Measurements from ENCODE around the gene SPEN. TPM values are rescaled to one million over a fixed set of nuclear protein-coding genes. Genes with fewer than 3 reads are reported as not detected.

Gene SPEN
- total RNA-seq, 1 donor from 2014 or later: 39.4 TPM

- TF ChIP-seq, protein P1, sequence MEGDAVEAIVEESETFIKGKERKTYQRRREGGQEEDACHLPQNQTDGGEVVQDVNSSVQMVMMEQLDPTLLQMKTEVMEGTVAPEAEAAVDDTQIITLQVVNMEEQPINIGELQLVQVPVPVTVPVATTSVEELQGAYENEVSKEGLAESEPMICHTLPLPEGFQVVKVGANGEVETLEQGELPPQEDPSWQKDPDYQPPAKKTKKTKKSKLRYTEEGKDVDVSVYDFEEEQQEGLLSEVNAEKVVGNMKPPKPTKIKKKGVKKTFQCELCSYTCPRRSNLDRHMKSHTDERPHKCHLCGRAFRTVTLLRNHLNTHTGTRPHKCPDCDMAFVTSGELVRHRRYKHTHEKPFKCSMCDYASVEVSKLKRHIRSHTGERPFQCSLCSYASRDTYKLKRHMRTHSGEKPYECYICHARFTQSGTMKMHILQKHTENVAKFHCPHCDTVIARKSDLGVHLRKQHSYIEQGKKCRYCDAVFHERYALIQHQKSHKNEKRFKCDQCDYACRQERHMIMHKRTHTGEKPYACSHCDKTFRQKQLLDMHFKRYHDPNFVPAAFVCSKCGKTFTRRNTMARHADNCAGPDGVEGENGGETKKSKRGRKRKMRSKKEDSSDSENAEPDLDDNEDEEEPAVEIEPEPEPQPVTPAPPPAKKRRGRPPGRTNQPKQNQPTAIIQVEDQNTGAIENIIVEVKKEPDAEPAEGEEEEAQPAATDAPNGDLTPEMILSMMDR (IDR thresholded peaks at IDR 0.05): no peak
- Mint-ChIP-seq H3K4me1 (ENCODE audit: low read depth) (peaks cover under 1% of the 10 kb centered on the region), H3K36me3 (ENCODE audit: low read depth) (no peaks in the 10 kb centered on the region), H3K4me3 (ENCODE audit: unreplicated experiment) (no peak overlapping the region), H3K27me3 (ENCODE audit: low read depth) (no peaks in the 10 kb centered on the region), H3K9me3 (ENCODE audit: low read depth) (no peaks in the 10 kb centered on the region), H3K27ac (ENCODE audit: unreplicated experiment) (no peak overlapping the region)
- no peak for DNase-seq (ENCODE audit: low spot score)
Observed at GRCh38 chr1:15981679-15982078, 134.2 kb downstream of the SPEN start.

- Mint-ChIP-seq H3K36me3 (ENCODE audit: low read depth) (no peaks in the 10 kb centered on the region), H3K9me3 (ENCODE audit: low read depth) (no peaks in the 10 kb centered on the region), H3K27me3 (ENCODE audit: low read depth) (no peaks in the 10 kb centered on the region), H3K27ac (ENCODE audit: unreplicated experiment) (no peak overlapping the region), H3K4me3 (ENCODE audit: unreplicated experiment) (no peak overlapping the region), H3K4me1 (ENCODE audit: low read depth) (no peaks in the 10 kb centered on the region)
- no peak for DNase-seq (ENCODE audit: low spot score)
- TF ChIP-seq, protein P1 (IDR thresholded peaks at IDR 0.05): no peak
Observed at GRCh38 chr1:15983275-15983674, 135.8 kb downstream of the SPEN start.

DNA sequence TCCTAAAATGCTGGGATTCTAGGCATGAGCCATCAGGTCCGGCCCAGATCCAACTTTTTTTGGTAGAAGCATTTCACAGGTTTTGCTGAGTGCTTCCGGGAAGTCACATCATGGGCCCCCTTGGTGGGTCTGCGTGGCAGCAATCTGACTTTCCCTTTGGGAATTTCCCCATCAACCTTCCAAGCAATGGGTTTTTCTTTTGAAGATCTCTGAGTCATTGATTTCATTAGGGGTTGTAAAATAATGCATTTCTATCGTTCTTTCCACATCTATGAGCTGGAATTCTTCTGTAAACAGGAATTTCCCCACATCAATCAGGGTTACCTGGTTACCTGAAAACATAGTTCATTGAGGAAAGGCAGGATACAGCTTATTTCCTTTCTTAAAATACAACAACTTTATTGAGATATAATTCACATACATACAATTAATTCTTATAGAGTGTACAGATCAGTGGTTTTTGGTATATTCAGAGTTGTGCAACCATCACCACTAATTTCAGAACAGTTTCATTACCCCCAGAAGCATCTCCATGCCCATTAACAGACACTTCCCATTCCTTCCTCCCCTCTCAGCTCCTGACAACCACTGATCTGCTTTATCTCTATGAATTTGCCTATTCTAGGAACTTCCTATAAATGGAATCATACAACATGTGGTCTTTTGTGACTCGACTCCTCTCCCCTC lies 138.2 kb downstream of the SPEN start:
- TF ChIP-seq, protein P1 (IDR thresholded peaks at IDR 0.05): no peak
- DNase-seq (ENCODE audit: low spot score): no peak
- Mint-ChIP-seq H3K4me1 (ENCODE audit: low read depth) (no peaks in the 10 kb centered on the region), H3K27ac (ENCODE audit: unreplicated experiment) (no peak overlapping the region), H3K27me3 (ENCODE audit: low read depth) (no peaks in the 10 kb centered on the region), H3K9me3 (ENCODE audit: low read depth) (no peaks in the 10 kb centered on the region), H3K4me3 (ENCODE audit: unreplicated experiment) (no peak overlapping the region), H3K36me3 (ENCODE audit: low read depth) (no peaks in the 10 kb centered on the region)

GRCh38 chr1:15988856-15989736 lies 141.6 kb downstream of the SPEN start:
- Mint-ChIP-seq H3K4me1 (ENCODE audit: low read depth) (no peaks in the 10 kb centered on the region), H3K36me3 (ENCODE audit: low read depth) (no peaks in the 10 kb centered on the region), H3K27ac (ENCODE audit: unreplicated experiment) (no peak overlapping the region), H3K4me3 (ENCODE audit: unreplicated experiment) (no peak overlapping the region), H3K9me3 (ENCODE audit: low read depth) (no peaks in the 10 kb centered on the region), H3K27me3 (ENCODE audit: low read depth) (no peaks in the 10 kb centered on the region)
- TF ChIP-seq, protein P1 (IDR thresholded peaks at IDR 0.05): no peak
- no peak for DNase-seq (ENCODE audit: low spot score)

GRCh38 chr1:15989776-15990175 lies 142.3 kb downstream of the SPEN start:
- Mint-ChIP-seq H3K27ac (ENCODE audit: unreplicated experiment) (no peak overlapping the region), H3K4me1 (ENCODE audit: low read depth) (no peaks in the 10 kb centered on the region), H3K4me3 (ENCODE audit: unreplicated experiment) (no peak overlapping the region), H3K27me3 (ENCODE audit: low read depth) (no peaks in the 10 kb centered on the region), H3K9me3 (ENCODE audit: low read depth) (no peaks in the 10 kb centered on the region), H3K36me3 (ENCODE audit: low read depth) (no peaks in the 10 kb centered on the region)
- TF ChIP-seq, protein P1 (IDR thresholded peaks at IDR 0.05): no peak
- no peak for DNase-seq (ENCODE audit: low spot score)

Other genes with a start within 250 kb of the SPEN start
- gene DDI2, start 230.2 kb upstream of the SPEN start, total RNA-seq: 17.5 to 23.2 TPM (median 20.0 TPM) in 3 replicates
- gene PLEKHM2, start 163.4 kb upstream of the SPEN start, total RNA-seq: 63.6 to 68.3 TPM (median 66.0 TPM) in 3 replicates
- 0.90 to 1.9 TPM (median 1.3 TPM) in 3 replicates for gene SLC25A34, start 111.4 kb upstream of the SPEN start, total RNA-seq
- gene TMEM82, start 105.2 kb upstream of the SPEN start, total RNA-seq: not detected in 3 replicates
- 191 to 492 TPM (median 490 TPM) in 3 replicates for gene FBLIM1, start 88.9 kb upstream of the SPEN start, total RNA-seq
- 1.3 to 1.5 TPM (median 1.3 TPM) in 3 replicates for gene UQCRHL, start 40.1 kb upstream of the SPEN start, total RNA-seq
- 23.9 to 30.8 TPM (median 27.2 TPM) in 3 replicates for gene ZBTB17, start 128.4 kb downstream of the SPEN start, total RNA-seq
- not detected in 3 replicates for gene SRARP, start 156.5 kb downstream of the SPEN start, total RNA-seq
- 61.2 to 160 TPM (median 160 TPM) in 3 replicates for gene HSPB7, start 170.3 kb downstream of the SPEN start, total RNA-seq
- 0.12 to 0.31 TPM (median 0.21 TPM) in 3 replicates for gene CLCNKA, start 174.3 kb downstream of the SPEN start, total RNA-seq
- 0.57 to 0.69 TPM in 2 of 3 replicates, not detected in the other for gene CLCNKB, start 196.1 kb downstream of the SPEN start, total RNA-seq
- 0.24 to 0.72 TPM (median 0.70 TPM) in 3 replicates for gene FAM131C, start 225.9 kb downstream of the SPEN start, total RNA-seq

Data from chondrocyte (in vitro differentiated cells).